Measurements from ENCODE around the gene PSMB7.

Gene PSMB7

DNA sequence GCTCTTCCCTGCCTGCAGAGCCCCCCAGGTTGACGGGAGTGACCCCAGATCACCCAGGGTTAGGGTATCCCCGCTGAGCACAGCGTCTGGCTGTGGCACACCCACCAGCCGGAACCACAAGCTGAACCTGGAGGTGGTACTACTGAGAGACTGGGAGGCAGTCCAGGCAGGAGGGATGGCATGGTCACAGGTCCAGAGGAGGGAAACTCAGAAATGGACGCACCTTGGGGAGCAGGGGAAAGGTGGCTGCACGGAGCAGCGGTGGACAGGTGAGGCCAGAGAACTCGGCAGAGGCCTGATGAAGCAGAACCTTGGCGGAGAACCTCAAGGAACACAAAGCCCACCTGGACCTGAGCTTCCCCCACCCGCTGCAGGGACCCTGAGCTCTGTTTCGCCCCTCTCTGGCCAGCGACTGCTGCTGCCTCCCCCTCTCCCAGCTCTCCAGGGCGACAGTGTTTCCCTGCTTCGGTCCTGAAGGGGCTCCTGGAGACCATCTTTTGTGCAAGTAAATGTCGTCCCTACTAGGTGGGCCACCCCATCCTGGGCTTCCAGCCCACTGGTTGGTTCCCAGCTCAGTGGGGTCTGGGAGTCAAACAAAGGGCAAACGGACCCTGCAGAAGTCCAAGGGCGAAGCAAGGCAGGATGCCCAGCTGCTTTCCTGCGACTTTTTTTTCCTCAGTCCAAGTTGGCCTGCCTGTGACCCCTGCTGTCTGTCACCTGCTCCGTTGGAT, 35.9 kb upstream of the PSMB7 start:
- TF ChIP-seq TEAD4 (IDR thresholded peaks at IDR 0.05) (no peak), EGR1 (IDR thresholded peaks at IDR 0.05) (no peak), NFIC (IDR thresholded peaks at IDR 0.05) (no peak), RAD21 (IDR thresholded peaks at IDR 0.05; ENCODE audit: low read depth) (no peak)

DNA sequence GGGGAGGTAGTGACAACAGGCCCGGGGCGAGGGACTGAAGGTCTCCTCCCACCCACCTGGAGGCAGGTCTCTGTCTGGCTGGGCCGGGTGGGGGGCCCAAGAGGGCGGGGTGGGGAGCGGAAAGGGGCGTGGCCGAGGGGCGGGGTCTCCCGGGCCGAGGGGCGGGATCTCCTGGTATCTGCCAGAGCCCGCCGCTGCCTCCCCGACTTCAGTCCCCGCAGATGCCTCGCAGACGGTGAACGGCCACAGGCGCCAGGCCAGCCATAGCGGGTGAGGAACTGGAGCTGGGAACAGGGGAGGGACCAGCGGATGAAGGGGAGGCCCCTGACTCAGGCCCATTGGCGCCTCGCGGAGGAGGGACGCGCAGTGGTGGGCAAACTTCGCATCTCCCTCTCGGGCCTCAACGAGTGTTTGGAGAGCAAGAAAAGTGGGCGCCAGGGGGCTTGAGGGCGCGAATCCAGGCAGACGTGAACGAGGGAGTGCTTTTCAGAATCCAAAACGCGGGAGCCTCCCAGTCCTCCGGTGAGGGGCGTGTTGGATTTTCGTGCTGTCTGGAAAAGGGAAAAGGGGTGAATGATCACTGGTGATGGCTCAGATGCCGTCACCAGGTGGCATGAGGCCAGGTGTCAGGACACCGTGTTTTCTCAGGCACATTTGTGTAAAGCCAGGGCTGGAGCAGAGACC, 35.1 kb upstream of the PSMB7 start, which contains the start of gene ADGRD2:
TSS of gene ADGRD2 (plus strand) at position 211 of the 684 bp plus-strand sequence. CDS start 1,216 bp downstream, outside the sequence.
- TF ChIP-seq EGR1 (IDR thresholded peaks at IDR 0.05) (no peak), CREB1 (IDR thresholded peaks at IDR 0.05; ENCODE audit: low read depth) (no peak), FOXM1 (IDR thresholded peaks at IDR 0.05; ENCODE audit: borderline replicate concordance, low read depth) (no peak), TCF12 (IDR thresholded peaks at IDR 0.05; ENCODE audit: low read depth) (no peak), RAD21 (IDR thresholded peaks at IDR 0.05; ENCODE audit: low read depth) (no peak), NFIC (IDR thresholded peaks at IDR 0.05) (no peak), ZBTB7A (IDR thresholded peaks at IDR 0.05; ENCODE audit: low read depth) (no peak), TAF1 (IDR thresholded peaks at IDR 0.05; ENCODE audit: low read depth) (no peak), TEAD4 (IDR thresholded peaks at IDR 0.05) (no peak), EP300 (IDR thresholded peaks at IDR 0.05; ENCODE audit: borderline replicate concordance) (no peak)
- TF ChIP-seq, protein P1, sequence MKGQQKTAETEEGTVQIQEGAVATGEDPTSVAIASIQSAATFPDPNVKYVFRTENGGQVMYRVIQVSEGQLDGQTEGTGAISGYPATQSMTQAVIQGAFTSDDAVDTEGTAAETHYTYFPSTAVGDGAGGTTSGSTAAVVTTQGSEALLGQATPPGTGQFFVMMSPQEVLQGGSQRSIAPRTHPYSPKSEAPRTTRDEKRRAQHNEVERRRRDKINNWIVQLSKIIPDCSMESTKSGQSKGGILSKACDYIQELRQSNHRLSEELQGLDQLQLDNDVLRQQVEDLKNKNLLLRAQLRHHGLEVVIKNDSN (IDR thresholded peaks at IDR 0.05): no peak
- TF ChIP-seq, protein P2, sequence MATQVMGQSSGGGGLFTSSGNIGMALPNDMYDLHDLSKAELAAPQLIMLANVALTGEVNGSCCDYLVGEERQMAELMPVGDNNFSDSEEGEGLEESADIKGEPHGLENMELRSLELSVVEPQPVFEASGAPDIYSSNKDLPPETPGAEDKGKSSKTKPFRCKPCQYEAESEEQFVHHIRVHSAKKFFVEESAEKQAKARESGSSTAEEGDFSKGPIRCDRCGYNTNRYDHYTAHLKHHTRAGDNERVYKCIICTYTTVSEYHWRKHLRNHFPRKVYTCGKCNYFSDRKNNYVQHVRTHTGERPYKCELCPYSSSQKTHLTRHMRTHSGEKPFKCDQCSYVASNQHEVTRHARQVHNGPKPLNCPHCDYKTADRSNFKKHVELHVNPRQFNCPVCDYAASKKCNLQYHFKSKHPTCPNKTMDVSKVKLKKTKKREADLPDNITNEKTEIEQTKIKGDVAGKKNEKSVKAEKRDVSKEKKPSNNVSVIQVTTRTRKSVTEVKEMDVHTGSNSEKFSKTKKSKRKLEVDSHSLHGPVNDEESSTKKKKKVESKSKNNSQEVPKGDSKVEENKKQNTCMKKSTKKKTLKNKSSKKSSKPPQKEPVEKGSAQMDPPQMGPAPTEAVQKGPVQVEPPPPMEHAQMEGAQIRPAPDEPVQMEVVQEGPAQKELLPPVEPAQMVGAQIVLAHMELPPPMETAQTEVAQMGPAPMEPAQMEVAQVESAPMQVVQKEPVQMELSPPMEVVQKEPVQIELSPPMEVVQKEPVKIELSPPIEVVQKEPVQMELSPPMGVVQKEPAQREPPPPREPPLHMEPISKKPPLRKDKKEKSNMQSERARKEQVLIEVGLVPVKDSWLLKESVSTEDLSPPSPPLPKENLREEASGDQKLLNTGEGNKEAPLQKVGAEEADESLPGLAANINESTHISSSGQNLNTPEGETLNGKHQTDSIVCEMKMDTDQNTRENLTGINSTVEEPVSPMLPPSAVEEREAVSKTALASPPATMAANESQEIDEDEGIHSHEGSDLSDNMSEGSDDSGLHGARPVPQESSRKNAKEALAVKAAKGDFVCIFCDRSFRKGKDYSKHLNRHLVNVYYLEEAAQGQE (IDR thresholded peaks at IDR 0.05; ENCODE audit: low read depth): no peak

DNA sequence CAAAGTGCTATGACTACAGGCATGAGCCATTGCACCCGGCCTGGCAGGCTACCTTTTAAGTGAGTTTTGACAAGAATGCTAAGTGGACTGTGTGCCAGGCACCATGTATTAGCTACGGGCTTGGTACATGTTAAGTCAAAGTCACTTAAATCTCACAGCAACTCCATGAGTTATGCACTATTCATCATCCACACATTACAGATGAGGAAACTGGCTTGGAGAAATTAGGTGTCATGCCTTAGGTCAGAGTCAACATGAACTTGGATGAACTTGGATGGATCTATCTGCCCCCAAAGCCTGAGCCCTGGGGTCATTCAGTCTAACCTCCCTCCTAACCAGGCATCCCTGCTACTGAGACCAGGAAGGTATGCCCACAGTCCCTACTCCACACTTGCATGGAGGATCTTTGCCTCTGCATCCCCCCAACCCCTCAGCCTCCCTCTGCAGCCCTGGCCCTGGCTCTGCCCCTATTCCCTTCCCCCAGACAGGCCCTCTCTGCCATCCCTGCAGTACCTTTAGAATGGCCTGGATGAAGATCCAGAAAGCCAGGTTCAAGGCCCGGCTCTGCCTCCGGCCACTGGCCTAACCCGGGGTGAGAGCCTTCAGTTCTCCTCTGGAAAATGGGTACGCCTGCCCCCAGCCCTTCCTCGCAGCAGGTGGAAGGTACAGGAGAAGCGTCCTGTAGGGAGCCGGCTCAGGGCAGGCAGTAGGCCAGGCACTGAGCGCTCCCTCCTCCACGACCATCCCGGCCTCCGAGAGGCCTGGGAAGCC, 34.3 kb upstream of the PSMB7 start:
- TF ChIP-seq, protein P1 (IDR thresholded peaks at IDR 0.05): no peak

DNA sequence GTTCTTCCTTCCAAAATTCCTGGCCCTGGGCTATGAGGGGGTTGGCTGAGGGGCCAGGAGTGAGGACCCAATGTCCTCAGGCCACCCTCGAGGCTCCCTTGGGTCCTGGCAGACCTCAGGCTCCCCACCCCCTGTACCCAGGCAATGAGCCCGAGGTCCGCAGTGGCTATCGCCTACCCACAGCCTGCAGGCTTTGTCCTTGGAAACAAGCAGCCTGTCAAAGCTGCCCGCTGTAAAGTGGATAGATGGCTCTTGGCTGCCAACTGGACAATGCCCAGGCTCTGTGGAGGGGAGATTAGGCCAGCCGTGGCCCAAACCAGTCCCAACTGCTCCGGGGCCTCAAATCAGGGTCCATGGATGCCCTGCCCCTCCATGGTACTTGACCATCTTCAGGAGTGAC, 32.8 kb upstream of the PSMB7 start:
- TF ChIP-seq TCF12 (IDR thresholded peaks at IDR 0.05; ENCODE audit: low read depth) (no peak), RAD21 (IDR thresholded peaks at IDR 0.05; ENCODE audit: low read depth) (no peak), CREB1 (IDR thresholded peaks at IDR 0.05; ENCODE audit: low read depth) (no peak), NFIC (IDR thresholded peaks at IDR 0.05) (no peak), EGR1 (IDR thresholded peaks at IDR 0.05) (no peak), YY1 (IDR thresholded peaks at IDR 0.05; ENCODE audit: low read depth) (no peak), CEBPB (IDR thresholded peaks at IDR 0.05) (no peak)
- TF ChIP-seq, protein P1 (IDR thresholded peaks at IDR 0.05): no peak

DNA sequence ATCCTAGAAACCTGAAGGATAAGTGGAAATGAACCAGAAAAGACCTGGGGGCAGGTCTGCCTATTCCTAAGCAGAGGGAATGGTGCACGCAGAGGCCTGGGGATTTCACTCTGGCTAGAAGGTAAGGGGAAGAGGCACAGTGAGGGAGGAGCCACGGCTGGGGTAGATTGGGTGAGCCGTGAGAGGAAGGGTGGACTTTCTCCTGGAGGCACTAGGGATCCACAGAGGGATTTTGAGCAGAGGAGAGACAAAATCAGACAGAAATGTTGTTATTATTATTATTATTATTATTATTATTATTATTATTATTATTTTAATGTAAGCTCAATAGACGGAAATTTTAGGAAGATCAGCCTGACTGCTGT, 32.0 kb upstream of the PSMB7 start:
- TF ChIP-seq, protein P1 (IDR thresholded peaks at IDR 0.05): no peak
- TF ChIP-seq YY1 (IDR thresholded peaks at IDR 0.05; ENCODE audit: low read depth): no peak
- no peak for TF ChIP-seq ZBTB7A (IDR thresholded peaks at IDR 0.05; ENCODE audit: low read depth)
- TF ChIP-seq, protein P2 (IDR thresholded peaks at IDR 0.05; ENCODE audit: low read depth): no peak
- TF ChIP-seq TEAD4 (IDR thresholded peaks at IDR 0.05): no peak
- TF ChIP-seq TAF1 (IDR thresholded peaks at IDR 0.05; ENCODE audit: low read depth): no peak
- no peak for TF ChIP-seq FOXM1 (IDR thresholded peaks at IDR 0.05; ENCODE audit: borderline replicate concordance, low read depth)
- TF ChIP-seq, protein P3, sequence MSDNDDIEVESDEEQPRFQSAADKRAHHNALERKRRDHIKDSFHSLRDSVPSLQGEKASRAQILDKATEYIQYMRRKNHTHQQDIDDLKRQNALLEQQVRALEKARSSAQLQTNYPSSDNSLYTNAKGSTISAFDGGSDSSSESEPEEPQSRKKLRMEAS (IDR thresholded peaks at IDR 0.05): no peak
- no peak for TF ChIP-seq NFIC (IDR thresholded peaks at IDR 0.05)
- no peak for TF ChIP-seq CREB1 (IDR thresholded peaks at IDR 0.05; ENCODE audit: low read depth)
- TF ChIP-seq EGR1 (IDR thresholded peaks at IDR 0.05): no peak
- TF ChIP-seq TCF12 (IDR thresholded peaks at IDR 0.05; ENCODE audit: low read depth): no peak
